GM10248 (cell line): ENCODE results near the gene CYBRD1.

Experiments used
- CTCF ChIA-PET: fragments of 300-600 bp; sonication (Branson Sonifier 250); formaldehyde crosslinking; extraction: SDS; loops from one replicate; lab custom pipeline; 2021; ENCODE audit warnings: antibody characterized with exemption; lab: Yijun Ruan, JAX
- POLR2A ChIA-PET: fragments of 350-650 bp; sonication (Branson Sonifier 250); formaldehyde crosslinking; extraction: SDS; loops from one replicate; lab custom pipeline; 2020; ENCODE audit warnings: antibody characterized with exemption; lab: Yijun Ruan, JAX
- DNase-seq: peaks from one replicate; pipeline ENCODE4 v3.0.0; 2012; ENCODE audit errors: extremely low spot score
- TF ChIP-seq, protein P1 (sequence below): IDR thresholded peaks from 2 replicates; pipeline ENCODE4 v1.5.1; 2012; ENCODE audit warnings: mild to moderate bottlenecking, low read depth; ENCODE audit errors: extremely low read depth, missing control alignments, control extremely low read depth

Gene CYBRD1

DNA sequence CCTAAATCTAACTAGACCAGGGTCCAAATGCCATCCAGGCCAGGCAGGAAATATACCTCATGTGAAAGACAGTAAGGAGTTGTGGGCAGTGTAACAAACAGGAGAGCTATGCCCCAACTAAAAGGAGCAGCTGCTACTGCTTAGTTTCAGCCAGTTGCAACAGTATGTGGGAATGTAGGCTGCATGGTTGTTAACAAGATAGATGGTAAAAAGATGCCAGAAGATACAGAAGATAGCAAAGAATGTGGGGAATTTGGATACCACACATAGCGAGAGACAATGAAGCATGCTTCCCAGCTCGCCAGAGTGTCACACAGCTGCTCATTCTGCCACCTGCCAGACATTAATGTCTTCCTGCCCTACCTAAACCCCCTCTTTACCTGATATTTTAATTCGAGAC is 39.4 kb upstream of the CYBRD1 start:
- no peak for DNase-seq
- POLR2A ChIA-PET = no interaction called here
- TF ChIP-seq, protein P1, sequence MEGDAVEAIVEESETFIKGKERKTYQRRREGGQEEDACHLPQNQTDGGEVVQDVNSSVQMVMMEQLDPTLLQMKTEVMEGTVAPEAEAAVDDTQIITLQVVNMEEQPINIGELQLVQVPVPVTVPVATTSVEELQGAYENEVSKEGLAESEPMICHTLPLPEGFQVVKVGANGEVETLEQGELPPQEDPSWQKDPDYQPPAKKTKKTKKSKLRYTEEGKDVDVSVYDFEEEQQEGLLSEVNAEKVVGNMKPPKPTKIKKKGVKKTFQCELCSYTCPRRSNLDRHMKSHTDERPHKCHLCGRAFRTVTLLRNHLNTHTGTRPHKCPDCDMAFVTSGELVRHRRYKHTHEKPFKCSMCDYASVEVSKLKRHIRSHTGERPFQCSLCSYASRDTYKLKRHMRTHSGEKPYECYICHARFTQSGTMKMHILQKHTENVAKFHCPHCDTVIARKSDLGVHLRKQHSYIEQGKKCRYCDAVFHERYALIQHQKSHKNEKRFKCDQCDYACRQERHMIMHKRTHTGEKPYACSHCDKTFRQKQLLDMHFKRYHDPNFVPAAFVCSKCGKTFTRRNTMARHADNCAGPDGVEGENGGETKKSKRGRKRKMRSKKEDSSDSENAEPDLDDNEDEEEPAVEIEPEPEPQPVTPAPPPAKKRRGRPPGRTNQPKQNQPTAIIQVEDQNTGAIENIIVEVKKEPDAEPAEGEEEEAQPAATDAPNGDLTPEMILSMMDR = no peak
- CTCF ChIA-PET = interaction anchor here (1.0 to 1.6 kb wide), 5 partner anchors 10 to 311 kb away, joined by 3 to 5 read pairs (median 4); no protein-coding TSS in a partner anchor

DNA sequence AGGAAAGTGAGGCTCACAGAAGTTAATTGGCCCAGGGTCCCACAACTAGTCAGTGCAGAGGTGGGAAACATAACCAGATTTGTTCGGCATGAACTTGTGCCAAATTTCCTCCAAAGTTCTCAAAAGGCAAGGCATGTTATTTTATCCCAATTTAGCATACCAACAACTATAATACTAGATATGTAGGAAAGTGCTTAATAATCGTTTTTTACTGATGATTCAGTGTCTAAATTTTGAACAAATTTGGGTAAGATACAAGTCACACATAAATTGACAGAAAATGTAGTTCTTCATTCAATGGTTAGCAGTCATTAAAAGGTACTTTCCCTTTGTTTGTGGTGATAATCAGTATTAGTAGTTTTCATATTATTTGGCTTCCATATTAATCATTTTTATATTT is 38.5 kb upstream of the CYBRD1 start:
- ChIA-PET CTCF (interaction anchor here (1.3 to 1.6 kb wide), 2 partner anchors 11 to 48 kb away, joined by 3 to 5 read pairs; no protein-coding TSS in a partner anchor), POLR2A (no interaction called here)
- TF ChIP-seq, protein P1 = no peak
- DNase-seq = no peak

- ChIA-PET POLR2A (no interaction called here), CTCF (interaction anchor here (1.4 to 1.7 kb wide), 2 partner anchors 45 to 88 kb away, joined by 3 read pairs; no protein-coding TSS in a partner anchor)
- DNase-seq = no peak
- TF ChIP-seq, protein P1 = no peak
These were observed 37.2 kb upstream of the CYBRD1 start for GRCh38 chr2:171485116-171485515.

DNA sequence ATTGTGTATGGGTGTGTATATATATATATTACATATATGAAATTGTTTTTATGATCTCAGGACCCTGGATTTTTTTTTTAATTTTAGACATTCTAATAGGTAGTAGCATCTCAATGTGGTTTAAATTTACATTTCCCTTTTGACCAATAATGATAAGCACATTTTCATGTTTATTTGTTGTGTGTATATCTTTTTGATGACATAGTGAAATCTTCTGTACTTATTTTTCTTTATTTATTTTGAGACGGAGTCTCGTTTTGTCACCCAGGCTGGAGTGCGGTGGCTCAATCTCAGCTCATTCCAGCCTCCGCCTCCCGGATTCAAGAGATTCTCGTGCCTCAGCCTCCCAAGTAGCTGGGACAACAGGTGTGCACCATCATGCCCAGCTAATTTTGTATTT is 35.1 kb upstream of the CYBRD1 start:
- CTCF ChIA-PET = interaction anchor here (1.6 kb wide), 1 partner anchor 558 kb away, joined by 3 read pairs; the partner anchor contains the start of gene GORASP2
- DNase-seq = no peak
- POLR2A ChIA-PET = no interaction called here
- TF ChIP-seq, protein P1 = no peak

DNA sequence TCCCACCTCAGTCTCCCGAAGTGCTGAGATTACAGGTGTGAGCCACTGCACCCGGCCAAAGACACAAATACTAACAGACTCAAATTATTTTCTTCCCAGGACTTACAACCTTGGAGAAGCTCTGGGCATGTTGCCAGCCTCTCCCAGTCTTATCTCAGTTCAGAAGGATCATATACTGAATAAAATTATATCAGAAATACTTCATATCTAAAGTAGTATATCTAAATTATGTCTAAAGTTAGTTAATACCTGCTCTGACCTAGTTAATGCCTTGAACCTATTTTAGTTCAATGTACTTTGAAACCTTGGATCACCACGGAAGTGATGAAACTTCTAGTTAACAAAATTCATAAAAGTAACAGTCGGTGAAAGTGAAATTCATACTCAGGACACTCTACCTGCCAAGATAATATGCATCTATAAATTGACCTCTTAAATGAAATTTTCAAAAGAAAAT is 34.4 kb upstream of the CYBRD1 start:
- ChIA-PET POLR2A (no interaction called here), CTCF (interaction anchor here (1.6 kb wide), 1 partner anchor 559 kb away, joined by 3 read pairs; the partner anchor contains the start of gene GORASP2)
- TF ChIP-seq, protein P1 = no peak
- no peak for DNase-seq

DNA sequence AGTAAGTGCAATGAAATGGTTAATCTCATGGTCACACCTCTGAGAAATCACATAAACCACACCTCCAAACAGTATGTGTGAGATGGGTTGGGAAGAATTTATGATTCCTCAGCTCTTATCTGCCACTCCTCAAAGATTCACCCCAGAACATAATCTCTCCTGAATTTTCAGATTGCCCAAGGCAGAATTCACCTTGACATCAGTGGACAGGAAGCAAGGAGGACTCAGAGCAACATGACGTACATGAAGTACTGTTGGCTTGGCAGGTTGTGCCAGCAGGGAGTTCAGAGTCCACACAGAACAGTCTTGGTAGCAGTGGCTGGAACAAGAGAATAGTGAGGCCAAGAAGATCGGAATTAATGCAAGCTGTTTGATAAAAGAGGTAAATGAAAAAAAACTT is 31.7 kb upstream of the CYBRD1 start:
- no peak for DNase-seq
- TF ChIP-seq, protein P1 = no peak
- ChIA-PET POLR2A (no interaction called here), CTCF (interaction anchor here (0.7 to 1.1 kb wide), 2 partner anchors 15 to 33 kb away, joined by 3 read pairs; no protein-coding TSS in a partner anchor)

DNA sequence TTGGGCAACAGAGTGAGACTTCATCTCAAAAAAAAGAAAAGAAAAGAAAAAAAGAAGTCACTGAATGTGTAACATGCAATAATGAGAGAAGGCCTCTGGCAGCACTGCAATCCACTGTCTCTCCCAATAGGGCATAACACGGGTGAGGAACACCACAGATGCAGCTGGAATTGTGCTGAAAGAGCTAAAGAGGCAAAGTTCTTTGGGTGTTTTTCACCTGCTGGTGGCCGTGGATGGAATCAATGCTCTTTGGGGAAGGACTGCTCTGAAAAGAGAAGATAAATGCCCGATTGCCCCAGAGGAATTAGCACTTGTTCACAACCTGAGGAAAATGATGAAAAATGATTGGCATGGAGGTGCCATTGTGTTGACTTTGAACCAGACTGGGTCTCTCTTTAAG is 31.0 kb upstream of the CYBRD1 start:
- TF ChIP-seq, protein P1 = no peak
- CTCF ChIA-PET = interaction anchor here (1.1 kb wide), 1 partner anchor 14 kb away, joined by 3 read pairs; no protein-coding TSS in a partner anchor
- no peak for DNase-seq
- POLR2A ChIA-PET = no interaction called here
